ENCODE measurements around the gene C1orf210.

- TF ChIP-seq SUZ12 (IDR thresholded peaks at IDR 0.05; ENCODE audit: extremely low read depth, insufficient read depth, insufficient read length) (no peak), YY1 (IDR thresholded peaks at IDR 0.05; ENCODE audit: insufficient read depth, insufficient read length) (no peak)
Observed at GRCh38 chr1:43246466-43247213, 38.7 kb downstream of the C1orf210 start.

All from NT2/D1 (cell line).